ENCODE measurements around the gene COL23A1.

Gene COL23A1

GRCh38 chr5:178421699-178422399 is 168.3 kb downstream of the COL23A1 start:
- no peak for DNase-seq (ENCODE audit: low read depth)

GRCh38 chr5:178421128-178421527 is 169.1 kb downstream of the COL23A1 start:
- DNase-seq (ENCODE audit: low read depth): no peak

- DNase-seq (ENCODE audit: low read depth): no peak
These were observed 169.8 kb downstream of the COL23A1 start for GRCh38 chr5:178420354-178420781.

- DNase-seq (ENCODE audit: low read depth): no peak
These were observed 170.5 kb downstream of the COL23A1 start for GRCh38 chr5:178419651-178420050.

GRCh38 chr5:178419196-178419595 is 171.0 kb downstream of the COL23A1 start:
- DNase-seq (ENCODE audit: low read depth): no peak

- DNase-seq (ENCODE audit: low read depth): no peak
These were observed 171.7 kb downstream of the COL23A1 start for GRCh38 chr5:178418471-178419010.

- no peak for DNase-seq (ENCODE audit: low read depth)
These were observed 172.2 kb downstream of the COL23A1 start for GRCh38 chr5:178418031-178418430.

GRCh38 chr5:178417391-178417811 is 172.8 kb downstream of the COL23A1 start:
- DNase-seq (ENCODE audit: low read depth): no peak

GRCh38 chr5:178416919-178417318 is 173.3 kb downstream of the COL23A1 start:
- no peak for DNase-seq (ENCODE audit: low read depth)

- no peak for DNase-seq (ENCODE audit: low read depth)
These were observed 173.8 kb downstream of the COL23A1 start for GRCh38 chr5:178416206-178416882.

- no peak for DNase-seq (ENCODE audit: low read depth)
These were observed 174.8 kb downstream of the COL23A1 start for GRCh38 chr5:178415353-178415752.

GRCh38 chr5:178413988-178414387 is 176.2 kb downstream of the COL23A1 start:
- DNase-seq (ENCODE audit: low read depth): no peak

GRCh38 chr5:178411083-178411482 is 179.1 kb downstream of the COL23A1 start:
- no peak for DNase-seq (ENCODE audit: low read depth)

- DNase-seq (ENCODE audit: low read depth): no peak
These were observed 182.5 kb downstream of the COL23A1 start for GRCh38 chr5:178407646-178408045.

GRCh38 chr5:178404987-178405386 is 185.2 kb downstream of the COL23A1 start:
- DNase-seq (ENCODE audit: low read depth): no peak

- no peak for DNase-seq (ENCODE audit: low read depth)
These were observed 186.1 kb downstream of the COL23A1 start for GRCh38 chr5:178403956-178404600.

GRCh38 chr5:178403351-178403750 is 186.8 kb downstream of the COL23A1 start:
- no peak for DNase-seq (ENCODE audit: low read depth)

- no peak for DNase-seq (ENCODE audit: low read depth)
These were observed 190.5 kb downstream of the COL23A1 start for GRCh38 chr5:178399701-178400095.

- DNase-seq (ENCODE audit: low read depth): no peak
These were observed 191.1 kb downstream of the COL23A1 start for GRCh38 chr5:178398901-178399700.

- DNase-seq (ENCODE audit: low read depth): no peak
These were observed 193.1 kb downstream of the COL23A1 start for GRCh38 chr5:178396796-178397720.

GRCh38 chr5:178394074-178394473 is 196.1 kb downstream of the COL23A1 start:
- no peak for DNase-seq (ENCODE audit: low read depth)
